GM13976 (cell line): ENCODE data around the gene AKR7A2.

Source experiments
- DNase-seq: peaks from one replicate; pipeline ENCODE4 v3.0.0; 2012; ENCODE audit warnings: low spot score
- CTCF ChIP-seq: IDR thresholded peaks from 2 replicates; pipeline ENCODE4 v1.5.1; 2012; ENCODE audit warnings: borderline replicate concordance, mild to moderate bottlenecking; ENCODE audit not compliant: insufficient read depth; ENCODE audit errors: extremely low read depth, missing control alignments, control extremely low read depth
- in situ Hi-C: fragments of 300-500 bp; cut with MboI; formaldehyde crosslinking; loops from one replicate; pipeline ENCODE4 v1.12.0; 2022; ENCODE audit warnings: low sequenced_read_pairs, mixed read lengths, inconsistent platforms; ENCODE audit not compliant: unreplicated experiment

AKR7A2 gene

GRCh38 chr1:19344372-19344810 lies 32.4 kb upstream of the AKR7A2 start:
- DNase-seq = peak; percentile 78
- TF ChIP-seq CTCF = peak; percentile 86
- in situ Hi-C loops = no loop called here

GRCh38 chr1:19343617-19344350 lies 31.8 kb upstream of the AKR7A2 start:
- in situ Hi-C loops = no loop called here
- no peak for TF ChIP-seq CTCF
- no peak for DNase-seq

- no peak for DNase-seq
- TF ChIP-seq CTCF = no peak
- in situ Hi-C loops = no loop called here
Measured at GRCh38 chr1:19342894-19343616, 31.1 kb upstream of the AKR7A2 start.

- no peak for DNase-seq
- TF ChIP-seq CTCF = no peak
- in situ Hi-C loops = no loop called here
Measured at GRCh38 chr1:19342062-19342750, 30.3 kb upstream of the AKR7A2 start.

- peak; percentile 63 for TF ChIP-seq CTCF
- in situ Hi-C loops = no loop called here
- DNase-seq = peak; percentile 92
Measured at GRCh38 chr1:19341201-19342061, 29.5 kb upstream of the AKR7A2 start.
